GM19438 (cell line): ENCODE measurements around the gene OAS3.
"Not testable (repeated sequence)": the region's sequence is repeated elsewhere in the genome, so short reads cannot be mapped to it uniquely, and the experiment has no call there.

Experiments
- ATAC-seq: cut with Tn5 transposase; IDR thresholded peaks from one replicate; pipeline ENCODE4 v1.9.1; 2021; ENCODE audit warnings: low read depth; ENCODE audit not compliant: unreplicated experiment

The OAS3 gene, protein sequence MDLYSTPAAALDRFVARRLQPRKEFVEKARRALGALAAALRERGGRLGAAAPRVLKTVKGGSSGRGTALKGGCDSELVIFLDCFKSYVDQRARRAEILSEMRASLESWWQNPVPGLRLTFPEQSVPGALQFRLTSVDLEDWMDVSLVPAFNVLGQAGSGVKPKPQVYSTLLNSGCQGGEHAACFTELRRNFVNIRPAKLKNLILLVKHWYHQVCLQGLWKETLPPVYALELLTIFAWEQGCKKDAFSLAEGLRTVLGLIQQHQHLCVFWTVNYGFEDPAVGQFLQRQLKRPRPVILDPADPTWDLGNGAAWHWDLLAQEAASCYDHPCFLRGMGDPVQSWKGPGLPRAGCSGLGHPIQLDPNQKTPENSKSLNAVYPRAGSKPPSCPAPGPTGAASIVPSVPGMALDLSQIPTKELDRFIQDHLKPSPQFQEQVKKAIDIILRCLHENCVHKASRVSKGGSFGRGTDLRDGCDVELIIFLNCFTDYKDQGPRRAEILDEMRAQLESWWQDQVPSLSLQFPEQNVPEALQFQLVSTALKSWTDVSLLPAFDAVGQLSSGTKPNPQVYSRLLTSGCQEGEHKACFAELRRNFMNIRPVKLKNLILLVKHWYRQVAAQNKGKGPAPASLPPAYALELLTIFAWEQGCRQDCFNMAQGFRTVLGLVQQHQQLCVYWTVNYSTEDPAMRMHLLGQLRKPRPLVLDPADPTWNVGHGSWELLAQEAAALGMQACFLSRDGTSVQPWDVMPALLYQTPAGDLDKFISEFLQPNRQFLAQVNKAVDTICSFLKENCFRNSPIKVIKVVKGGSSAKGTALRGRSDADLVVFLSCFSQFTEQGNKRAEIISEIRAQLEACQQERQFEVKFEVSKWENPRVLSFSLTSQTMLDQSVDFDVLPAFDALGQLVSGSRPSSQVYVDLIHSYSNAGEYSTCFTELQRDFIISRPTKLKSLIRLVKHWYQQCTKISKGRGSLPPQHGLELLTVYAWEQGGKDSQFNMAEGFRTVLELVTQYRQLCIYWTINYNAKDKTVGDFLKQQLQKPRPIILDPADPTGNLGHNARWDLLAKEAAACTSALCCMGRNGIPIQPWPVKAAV

DNA sequence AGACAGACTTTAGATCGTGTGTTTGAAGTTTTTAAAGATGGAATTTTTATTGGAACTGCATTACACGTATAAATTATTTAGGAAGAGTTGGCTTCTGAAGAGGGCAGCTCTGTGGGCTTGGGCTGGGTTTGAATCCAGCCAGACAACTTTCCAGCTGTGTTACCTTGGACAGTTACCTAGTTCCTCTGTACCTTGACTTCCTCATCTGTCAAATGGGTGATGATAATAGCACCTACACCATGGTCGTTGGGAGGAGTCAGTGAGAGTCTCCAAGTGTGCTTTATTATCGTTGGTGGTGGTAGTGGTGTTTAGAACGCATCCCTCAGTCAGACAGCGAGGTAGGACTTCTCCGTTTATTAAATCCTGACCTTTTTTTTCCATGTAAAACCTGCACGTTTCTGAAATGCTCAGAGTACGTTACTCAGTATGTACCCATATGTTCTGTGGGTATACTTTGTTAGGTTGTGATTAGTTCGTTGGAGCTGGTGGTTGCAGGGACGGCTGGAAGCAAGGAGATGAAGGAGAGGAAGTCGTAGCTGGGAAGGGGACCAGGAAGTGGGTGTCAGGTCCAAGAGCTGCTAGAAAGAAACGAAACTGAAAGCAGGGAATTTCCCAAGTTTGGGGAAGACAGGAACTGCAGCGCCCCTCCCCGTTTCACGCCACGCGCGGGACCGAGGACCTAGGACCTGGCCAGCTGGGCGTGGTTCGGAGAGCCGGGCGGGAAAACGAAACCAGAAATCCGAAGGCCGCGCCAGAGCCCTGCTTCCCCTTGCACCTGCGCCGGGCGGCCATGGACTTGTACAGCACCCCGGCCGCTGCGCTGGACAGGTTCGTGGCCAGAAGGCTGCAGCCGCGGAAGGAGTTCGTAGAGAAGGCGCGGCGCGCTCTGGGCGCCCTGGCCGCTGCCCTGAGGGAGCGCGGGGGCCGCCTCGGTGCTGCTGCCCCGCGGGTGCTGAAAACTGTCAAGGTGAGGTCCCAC lies at the start of gene OAS3:
Gene OAS3 (plus strand): TSS at position 734 of the 979 bp plus-strand sequence. CDS start 57 bp downstream, at position 791.
- ATAC-seq, result no peak

DNA sequence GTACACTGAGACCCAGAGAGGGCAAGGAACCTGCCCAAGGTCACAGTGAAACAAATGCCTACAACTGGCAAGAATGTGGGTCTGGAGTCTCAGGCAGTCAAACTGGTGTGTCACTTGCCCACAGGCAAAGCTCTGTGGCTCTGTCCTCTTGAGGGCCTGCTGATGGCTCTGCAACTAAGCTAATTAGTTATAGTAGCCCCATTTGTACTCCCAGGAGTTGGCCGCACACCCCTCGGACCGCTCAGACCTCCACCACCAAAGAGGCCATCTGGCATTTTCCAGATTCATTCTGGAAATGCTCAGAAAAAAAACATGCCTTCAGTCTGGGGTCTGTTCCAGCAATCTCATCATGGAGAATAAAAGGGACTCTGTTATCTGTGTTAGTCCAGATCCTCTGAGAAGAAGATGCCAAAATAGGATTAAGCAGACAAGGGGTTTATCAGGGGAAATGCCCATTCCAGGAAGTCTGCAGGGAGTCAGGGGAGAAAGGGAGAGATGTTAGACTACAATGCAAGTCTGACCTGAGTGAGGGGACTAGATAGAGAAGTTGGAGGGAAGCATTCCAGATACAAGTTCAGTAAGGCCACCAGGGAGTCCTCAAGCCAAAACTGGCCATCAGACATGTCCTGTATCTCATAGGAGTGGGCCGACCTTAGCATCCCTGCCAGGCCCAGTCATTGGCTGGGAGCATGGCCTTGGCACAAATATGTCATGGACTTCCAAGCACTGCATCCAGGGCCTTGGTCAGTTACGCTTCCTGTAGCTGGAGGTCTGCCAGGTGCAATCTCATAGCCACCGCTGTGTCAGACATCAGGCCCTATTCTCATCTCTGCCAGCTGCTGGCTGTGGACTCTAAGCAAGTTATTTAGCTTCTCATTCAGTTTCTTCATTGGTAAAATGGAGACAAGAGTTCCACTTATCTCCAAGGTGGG lies 46.9 kb upstream of the OAS3 start:
- ATAC-seq, result no peak

GRCh38 chr12:112892856-112893255 lies 45.4 kb upstream of the OAS3 start:
- ATAC-seq, result no peak

DNA sequence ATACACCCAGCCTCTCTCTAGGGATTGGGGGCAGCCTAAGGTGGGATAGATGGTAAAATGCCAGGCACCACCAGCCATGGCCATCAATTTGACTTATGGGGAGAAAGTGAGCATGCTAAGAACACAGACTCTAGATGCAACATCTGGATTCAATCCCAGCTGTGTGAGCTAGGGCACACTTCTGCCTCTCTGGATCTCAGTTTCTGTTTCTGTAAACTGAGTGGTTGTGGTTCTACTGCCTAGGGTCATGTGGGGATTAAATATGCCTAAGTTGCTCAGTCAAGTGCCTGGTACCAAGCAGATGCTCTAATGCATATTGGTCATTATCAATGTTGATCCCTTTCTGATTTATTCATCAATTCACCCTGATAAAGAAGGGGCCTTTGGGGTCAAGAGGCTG lies 44.1 kb upstream of the OAS3 start:
- no peak for ATAC-seq

GRCh38 chr12:112898380-112898779 lies 39.9 kb upstream of the OAS3 start:
- ATAC-seq, result no peak

- ATAC-seq, result no peak
These were observed 37.8 kb upstream of the OAS3 start for GRCh38 chr12:112900298-112901145.

DNA sequence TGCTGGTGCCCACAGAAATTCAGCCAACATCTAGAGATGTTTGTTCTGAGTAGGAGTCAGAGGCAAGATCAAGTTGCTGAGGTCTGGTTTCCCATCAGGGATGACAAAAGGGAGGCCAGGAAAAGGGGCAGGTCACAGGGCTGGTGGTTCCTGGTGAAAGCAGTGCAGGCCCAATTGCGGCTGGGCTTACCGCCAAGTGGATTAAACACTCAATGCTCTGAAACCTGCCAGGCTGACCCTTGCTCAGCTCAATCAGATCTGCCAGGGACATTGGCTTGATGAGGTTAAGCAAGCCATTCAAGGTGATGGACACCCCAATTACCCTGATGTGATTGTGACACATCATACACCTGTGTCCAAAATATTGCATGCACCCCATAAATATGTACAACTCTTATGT lies 37.0 kb upstream of the OAS3 start:
- no peak for ATAC-seq

- ATAC-seq, result no peak
These were observed 33.7 kb upstream of the OAS3 start for GRCh38 chr12:112904571-112904970.

- no peak for ATAC-seq
These were observed 32.7 kb upstream of the OAS3 start for GRCh38 chr12:112905451-112906089.

DNA sequence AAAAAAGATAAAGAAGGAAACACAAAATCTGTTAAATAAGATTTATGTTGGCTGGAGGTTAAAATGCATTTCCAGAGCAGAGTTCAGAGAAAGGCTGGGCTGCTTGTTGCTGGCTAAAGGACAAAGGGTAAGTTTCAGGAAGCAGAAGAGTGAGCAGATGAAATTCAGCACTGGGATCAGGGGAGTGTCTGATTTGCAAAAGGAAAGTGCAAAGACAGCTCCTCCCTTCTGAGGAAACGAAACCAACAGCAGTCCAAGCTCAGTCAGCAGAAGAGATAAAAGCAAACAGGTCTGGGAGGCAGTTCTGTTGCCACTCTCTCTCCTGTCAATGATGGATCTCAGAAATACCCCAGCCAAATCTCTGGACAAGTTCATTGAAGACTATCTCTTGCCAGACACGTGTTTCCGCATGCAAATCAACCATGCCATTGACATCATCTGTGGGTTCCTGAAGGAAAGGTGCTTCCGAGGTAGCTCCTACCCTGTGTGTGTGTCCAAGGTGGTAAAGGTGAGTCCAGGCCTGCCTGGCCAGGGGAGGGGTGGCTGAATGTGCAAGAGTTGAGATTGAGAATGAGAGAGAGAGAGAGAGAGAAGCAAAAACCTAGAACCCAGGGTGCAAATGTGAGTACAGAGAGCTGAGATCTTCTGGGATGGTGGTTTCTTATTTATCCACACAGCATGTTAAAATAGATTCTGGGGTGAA lies 31.4 kb upstream of the OAS3 start, which contains the start of gene OAS1:
Gene OAS1 (plus strand): TSS at position 251 of the 703 bp plus-strand sequence. CDS start 78 bp downstream, at position 329.
- ATAC-seq, result peak; percentile 78

DNA sequence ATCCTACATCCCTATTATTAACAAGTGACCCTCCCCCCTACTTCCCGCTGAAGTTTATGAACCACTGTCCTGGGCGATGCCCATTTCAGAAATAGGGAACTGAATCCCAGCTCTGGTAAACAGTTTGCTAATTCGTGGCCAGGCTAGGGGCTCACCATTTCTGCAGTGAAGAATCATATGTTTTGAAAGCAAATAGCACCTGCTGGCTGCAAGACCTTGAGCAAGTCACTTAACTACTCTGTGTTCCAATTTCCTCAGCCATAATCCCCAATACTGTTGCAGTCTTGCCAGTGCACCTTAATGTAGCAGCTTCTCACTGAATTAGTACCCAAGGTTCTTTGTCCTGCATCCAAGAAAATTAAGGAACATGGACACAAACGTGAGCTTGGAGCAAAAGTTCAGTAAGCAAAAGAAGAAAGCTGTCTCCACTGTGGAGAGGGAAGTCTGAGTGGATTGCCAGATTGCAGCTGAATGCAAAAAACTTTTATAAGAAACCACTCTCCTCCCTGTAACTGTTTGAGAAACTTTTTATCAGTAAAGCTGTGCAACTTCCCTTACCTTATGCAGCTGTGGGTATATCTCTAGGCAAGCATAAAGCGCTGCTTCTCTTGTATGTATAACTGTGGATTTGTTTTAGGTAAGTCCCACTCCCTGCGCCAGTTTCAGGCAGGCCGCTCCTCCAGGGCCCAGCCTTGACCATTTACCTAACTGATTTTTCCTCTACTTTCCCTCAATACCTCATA lies 30.7 kb upstream of the OAS3 start:
- ATAC-seq, result peak; percentile 48

DNA sequence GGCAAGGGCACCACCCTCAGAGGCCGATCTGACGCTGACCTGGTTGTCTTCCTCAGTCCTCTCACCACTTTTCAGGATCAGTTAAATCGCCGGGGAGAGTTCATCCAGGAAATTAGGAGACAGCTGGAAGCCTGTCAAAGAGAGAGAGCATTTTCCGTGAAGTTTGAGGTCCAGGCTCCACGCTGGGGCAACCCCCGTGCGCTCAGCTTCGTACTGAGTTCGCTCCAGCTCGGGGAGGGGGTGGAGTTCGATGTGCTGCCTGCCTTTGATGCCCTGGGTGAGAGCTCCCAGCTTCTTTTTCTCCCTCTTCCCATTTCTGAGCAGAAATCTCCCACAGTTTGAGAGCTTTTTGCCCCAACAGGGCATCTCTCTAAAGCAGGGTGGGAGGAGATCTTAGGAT lies 29.7 kb upstream of the OAS3 start:
- no peak for ATAC-seq

- ATAC-seq, result no peak
These were observed 28.6 kb upstream of the OAS3 start for GRCh38 chr12:112909693-112910092.

DNA sequence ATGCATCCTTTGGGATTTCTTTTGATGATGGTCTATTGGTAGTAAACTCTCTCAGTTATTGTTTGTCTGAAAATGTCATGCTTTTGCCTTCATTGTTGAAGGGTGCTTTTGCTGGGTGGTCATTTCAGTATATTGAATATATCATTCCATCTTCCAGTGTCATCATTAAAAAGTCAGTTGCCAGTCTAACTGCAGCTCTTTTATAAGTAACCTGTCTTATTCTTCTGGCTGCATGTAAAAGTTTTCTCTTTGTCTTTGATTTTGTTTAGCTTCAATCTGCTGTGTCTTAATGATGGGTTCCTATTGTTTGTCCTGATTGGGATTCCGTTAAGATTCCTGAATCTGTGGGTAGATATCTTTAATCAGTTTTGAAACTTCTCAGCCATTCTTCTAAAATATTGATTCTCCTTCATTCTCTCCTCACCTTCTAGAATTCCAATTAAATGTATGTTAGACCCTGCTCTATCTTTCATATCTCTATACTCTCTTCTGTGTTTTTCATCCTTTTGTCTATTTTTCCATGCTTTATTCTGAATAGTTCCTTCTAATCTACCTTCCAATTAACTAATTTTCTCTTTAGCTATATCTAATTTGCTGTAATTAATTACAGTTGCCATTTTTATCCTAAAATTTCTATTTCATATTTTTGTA lies 25.1 kb upstream of the OAS3 start:
- ATAC-seq, result no peak

- ATAC-seq, result not testable (repeated sequence)
These were observed 24.4 kb upstream of the OAS3 start for GRCh38 chr12:112913888-112914287.

- ATAC-seq, result no peak
These were observed 22.0 kb upstream of the OAS3 start for GRCh38 chr12:112916270-112916669.
